HL-60 (cell line): ENCODE data around the gene HYAL2.

ENCODE experiments used
- CTCF ChIP-seq: IDR thresholded peaks from one replicate; pipeline ENCODE4 v1.5.1; 2011; ENCODE audit warnings: low read length, control low read depth, inconsistent platforms; ENCODE audit not compliant: insufficient read depth
- GABPA ChIP-seq: IDR thresholded peaks from 2 replicates; pipeline ENCODE4 v1.6.1; 2012; ENCODE audit warnings: low read depth
- POLR2AphosphoS5 ChIP-seq: IDR thresholded peaks from 2 replicates; pipeline ENCODE4 v1.6.1; 2012; ENCODE audit warnings: low read depth
- REST ChIP-seq: IDR thresholded peaks from 2 replicates; pipeline ENCODE4 v1.6.1; 2012; ENCODE audit warnings: low read depth; ENCODE audit not compliant: insufficient replicate concordance
- SPI1 ChIP-seq: IDR thresholded peaks from 2 replicates; pipeline ENCODE4 v1.6.1; 2012; ENCODE audit warnings: low read depth, mild to moderate bottlenecking, borderline replicate concordance

GRCh38 chr3:50345586-50346234, 23.2 kb upstream of the HYAL2 start, which contains the start of gene ZMYND10:
- TF ChIP-seq CTCF (no peak), POLR2AphosphoS5 (no peak), SPI1 (no peak), REST (no peak), GABPA (no peak)
